HG03095 (cell line): Measurements from ENCODE around the gene BRSK2.
"Not testable (repeated sequence)": the region's sequence is repeated elsewhere in the genome, so short reads cannot be mapped to it uniquely, and the experiment has no call there.

Experiments used
- ATAC-seq: cut with Tn5 transposase; IDR thresholded peaks from one replicate; pipeline ENCODE4 v1.9.1; 2021; ENCODE audit warnings: moderate library complexity; ENCODE audit not compliant: unreplicated experiment

The BRSK2 gene

DNA sequence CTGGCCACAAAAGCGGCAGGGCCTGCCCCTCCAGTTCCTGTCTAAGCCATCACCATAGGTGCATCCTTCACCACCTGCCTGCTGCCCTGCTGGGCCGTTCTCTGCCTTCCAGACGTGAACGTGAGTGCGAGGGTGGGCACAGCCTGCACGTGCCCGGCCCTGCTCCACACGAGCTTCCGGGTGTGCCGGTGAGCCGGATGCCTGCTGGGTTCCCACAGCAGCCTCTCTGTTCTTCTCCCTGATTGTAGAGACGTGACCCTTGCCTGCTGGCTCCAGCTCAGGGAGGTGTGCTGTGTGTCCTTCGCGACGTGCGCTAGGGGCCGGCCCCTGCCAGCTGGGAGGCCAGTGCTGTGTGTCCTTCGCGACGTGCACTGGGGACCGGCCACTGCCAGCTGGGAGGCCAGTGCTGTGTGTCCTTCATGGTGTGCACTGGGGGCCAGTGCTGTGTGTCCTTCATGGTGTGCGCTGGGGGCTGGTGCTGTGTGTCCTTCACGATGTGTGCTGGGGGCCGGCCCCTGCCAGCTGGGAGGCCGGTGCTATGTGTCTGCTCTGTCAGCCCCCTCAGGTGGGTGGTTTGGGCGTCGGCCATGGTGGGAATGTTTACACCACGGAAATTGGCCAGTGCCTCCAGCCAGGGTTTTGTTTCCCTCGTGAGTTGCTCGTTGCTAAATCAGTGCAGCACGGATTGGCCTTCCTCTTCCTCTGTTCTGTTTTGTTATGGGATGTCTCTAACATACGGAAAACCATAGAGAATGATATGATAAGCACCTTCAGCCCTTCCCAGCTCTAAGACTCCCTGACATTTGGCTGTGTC is 35.4 kb upstream of the BRSK2 start:
- ATAC-seq, result no peak

DNA sequence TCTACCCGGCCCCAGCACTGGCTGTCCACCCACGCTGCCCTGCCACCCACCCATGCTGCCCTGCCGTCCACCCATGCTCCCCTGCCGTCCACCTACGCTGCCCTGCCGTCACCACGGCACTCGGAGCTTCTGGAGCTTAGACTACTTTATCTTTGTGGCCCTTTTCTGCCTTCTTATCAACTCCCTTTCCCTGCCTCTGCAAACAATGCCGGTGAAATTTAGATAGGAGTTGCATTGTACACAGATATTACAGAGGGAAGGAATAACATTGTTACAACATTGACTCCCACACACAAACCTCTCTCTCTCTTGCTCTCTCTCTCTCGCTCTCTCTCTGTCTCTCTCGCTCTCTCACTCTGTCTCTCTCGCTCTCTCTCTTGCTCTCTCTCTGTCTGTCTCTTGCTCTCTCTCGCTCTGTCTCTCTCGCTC is 33.7 kb upstream of the BRSK2 start:
- ATAC-seq, result no peak

DNA sequence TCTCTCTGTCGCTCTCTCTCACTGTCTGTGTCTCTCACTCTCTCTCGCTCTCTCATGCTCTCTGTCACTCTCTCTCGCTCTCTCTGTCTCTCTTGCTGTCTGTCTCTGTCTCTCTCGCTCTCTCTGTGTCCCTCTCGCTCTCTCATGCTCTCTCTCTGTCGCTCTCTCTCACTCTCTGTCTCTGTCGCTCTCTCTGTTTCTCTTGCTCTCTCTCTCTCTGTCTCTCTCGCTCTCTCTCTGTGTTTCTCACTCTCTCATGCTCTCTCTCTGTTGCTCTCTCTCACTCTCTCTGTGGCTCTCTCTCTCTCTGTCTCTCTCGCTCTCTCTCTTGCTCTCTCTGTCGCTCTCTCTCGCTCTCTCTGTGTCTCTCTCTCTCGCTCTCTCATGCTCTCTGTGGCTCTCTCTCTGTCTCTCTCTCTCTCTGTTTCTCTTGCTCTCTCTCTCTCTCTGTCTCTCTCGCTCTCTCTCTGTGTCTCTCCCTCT is 33.2 kb upstream of the BRSK2 start:
- ATAC-seq, result no peak

DNA sequence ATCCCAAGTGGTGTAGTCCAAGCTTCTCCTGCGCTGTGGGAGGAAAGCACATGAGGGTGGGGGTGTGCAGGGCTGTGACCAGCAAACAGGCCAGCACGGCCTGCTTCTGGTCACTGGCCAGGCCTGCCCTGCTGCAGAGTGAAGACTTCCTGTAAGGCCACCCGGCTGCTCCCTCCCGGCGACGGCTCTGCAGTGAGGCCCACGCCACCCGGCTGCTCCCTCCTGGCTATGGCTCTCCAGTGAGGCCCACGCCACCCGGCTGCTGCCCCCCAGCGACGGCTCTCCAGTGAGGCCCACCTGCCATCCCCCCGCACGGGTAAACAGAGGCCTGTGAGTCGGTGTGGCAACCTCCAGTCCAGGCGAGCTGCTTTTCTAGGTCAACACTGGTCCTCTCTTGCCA is 31.4 kb upstream of the BRSK2 start:
- ATAC-seq, result no peak

DNA sequence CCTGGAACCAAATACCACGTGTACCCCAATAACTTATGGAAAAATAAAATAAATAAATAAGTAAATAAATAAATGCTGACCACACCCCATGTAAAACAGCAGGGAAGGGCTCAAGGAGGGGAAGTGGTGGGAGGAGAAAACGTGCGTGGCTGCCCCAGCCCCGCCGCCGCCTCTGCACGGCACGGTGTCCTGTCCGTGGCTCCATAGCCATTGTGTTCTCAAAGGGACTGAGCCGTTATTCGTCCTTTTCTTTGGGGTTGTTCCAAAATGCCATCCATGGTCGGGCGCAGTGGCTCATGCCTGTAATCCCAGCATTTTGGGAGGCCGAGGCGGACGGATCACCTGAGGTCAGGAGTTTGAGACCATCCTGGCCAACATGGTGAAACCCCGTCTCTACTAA is 30.8 kb upstream of the BRSK2 start:
- not testable (repeated sequence) for ATAC-seq

DNA sequence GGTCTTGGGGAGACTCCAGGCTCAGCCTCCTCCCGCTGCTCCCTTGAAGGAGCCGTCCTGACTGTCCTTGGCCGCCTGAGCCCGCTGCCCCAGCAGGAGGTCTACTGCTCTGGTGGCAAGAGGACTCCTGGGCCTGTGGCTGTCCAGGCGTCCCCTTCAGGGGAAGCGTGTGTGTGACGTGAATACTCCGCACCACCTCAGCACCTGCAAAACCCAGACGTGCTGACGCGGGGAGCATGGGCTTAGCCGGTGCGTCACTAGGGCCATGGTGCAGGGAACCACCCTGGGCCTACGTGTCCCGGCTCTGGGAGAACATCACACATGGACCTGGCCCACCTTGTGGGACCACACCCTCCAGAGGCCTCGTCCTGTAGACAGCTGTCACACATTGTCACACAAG is 30.2 kb upstream of the BRSK2 start:
- ATAC-seq, result no peak

DNA sequence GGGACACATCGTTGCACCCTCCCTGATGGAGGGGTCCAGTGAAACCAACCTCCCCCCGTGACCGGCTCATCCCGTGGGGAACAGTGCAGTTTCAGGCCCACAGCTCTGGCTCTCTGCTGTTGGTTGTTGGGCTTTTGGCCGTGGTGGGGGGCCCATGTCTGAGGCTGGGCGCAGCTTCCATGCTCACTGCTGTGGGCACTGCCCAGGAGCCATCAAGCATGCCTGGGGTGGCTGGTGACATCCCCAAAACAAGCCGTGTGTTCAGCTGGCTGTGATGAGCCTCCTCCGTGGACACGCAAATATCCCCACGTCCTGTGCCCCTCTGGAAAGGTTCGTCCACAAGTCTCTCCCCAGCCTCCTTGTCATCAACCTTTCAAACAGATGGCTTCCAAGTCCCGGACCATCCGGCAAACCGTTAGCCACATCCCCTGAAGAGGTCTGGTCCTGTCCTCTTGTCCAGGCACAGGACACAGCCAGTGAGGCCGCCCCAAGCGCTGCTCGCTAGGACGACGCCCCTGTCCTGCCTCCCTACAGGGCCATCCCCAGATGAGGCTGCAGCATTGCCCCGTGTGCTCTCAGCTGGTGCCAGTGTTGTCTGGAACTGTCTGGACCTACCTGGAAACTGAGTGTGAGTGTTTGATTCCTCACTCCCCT is 29.4 kb upstream of the BRSK2 start:
- no peak for ATAC-seq

DNA sequence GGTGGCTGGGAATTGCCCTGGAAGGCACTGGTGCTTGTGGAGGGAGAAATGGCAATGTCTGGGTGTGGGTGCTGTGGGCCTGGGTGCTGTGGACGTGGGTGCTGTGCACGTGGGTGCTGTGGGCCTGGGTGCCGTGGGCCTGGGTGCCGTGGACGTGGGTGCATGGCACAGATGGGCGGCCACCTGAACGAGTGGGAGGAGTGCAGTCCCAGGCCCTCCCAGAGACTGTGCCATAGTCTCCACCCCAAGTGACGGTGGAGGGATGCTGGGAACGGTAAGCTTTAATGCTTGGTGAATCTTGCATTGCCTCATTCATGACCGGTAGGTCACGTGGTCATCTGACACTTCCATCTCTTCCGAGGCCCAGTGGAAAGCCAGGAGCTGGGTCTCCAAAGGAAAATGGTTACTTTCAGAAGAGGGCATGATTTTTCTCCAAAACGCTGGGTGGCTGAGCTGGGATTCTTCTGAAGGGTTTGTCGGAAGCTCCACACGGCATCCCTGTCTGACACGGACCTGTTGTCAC is 28.8 kb upstream of the BRSK2 start:
- ATAC-seq, result no peak

DNA sequence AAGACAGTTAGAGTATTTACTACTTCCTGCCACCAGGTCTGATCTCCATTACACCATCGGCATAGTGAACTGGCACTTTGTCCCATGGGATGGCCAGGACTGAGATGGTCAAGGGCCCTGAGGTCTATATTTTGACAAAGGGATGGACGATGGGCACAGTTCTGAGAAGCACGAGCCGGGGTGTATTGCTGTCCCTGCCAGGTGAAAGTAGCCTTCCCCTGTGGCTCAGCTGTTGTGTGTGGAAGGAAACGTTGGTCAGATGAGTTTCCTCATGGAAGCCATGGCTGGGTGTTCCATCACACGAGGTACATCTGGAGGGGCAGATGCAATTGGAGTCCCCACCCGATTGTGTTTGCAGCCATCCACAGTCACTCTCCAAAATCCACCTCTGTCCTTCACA is 27.9 kb upstream of the BRSK2 start:
- no peak for ATAC-seq

DNA sequence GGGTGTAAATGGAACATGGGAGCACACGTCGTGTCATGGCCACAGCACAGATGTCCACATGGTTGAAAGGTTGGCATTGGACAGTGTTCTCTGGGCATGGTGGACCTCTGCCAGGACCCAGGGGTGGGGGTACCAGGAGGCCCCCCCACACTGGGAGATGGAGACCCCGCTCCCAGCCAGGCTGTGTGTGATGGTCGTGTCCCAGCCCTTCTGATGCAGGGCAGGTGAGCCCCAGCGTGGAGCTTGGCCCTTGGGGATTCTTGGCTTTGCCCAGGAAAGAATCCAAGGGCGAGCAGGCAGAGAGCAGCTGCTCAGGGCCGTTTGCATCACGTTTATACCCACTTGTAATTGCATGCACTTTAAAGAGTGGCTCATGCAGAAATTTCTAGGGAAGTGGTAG is 22.0 kb upstream of the BRSK2 start:
- ATAC-seq, result no peak

DNA sequence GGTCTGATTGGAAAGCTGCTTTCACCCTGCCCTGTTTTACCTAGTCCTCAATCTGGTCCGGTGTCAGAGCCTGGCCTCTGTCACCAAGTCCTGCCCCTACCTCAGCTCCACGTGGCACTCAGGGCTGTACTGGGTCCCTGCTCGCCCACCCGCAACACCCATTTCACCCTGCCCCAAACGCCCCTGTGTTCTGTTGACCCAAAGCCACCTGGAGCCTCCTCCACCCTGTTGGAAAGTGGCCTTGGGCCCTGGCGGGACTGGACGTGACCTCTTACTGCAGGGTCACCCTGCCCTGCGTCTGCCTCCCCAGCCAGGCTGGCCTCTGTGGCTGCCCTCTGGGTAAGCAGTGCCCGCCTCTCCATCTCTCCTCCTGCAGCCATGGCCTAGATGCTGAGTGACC is 21.5 kb upstream of the BRSK2 start:
- ATAC-seq, result no peak

DNA sequence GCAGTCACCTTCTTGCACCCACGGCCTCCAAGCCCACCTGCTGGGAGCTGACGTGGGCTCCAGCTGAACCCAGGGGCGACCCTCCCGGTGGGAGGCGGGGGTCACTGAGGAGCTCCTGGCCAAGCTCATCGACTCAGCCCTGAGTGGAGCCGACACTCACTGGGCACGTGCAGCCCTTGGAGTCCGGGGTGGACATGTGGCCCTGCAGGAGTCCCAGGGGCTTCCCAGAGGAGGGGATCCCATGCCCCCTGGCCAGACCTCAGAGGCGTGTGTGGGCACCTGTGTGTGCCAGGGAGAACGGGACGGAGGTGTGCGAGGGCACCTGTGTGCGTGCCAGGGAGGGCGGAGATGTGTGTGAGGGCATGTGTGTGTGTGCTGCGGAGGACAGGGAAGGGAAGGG is 20.8 kb upstream of the BRSK2 start:
- ATAC-seq, result no peak

DNA sequence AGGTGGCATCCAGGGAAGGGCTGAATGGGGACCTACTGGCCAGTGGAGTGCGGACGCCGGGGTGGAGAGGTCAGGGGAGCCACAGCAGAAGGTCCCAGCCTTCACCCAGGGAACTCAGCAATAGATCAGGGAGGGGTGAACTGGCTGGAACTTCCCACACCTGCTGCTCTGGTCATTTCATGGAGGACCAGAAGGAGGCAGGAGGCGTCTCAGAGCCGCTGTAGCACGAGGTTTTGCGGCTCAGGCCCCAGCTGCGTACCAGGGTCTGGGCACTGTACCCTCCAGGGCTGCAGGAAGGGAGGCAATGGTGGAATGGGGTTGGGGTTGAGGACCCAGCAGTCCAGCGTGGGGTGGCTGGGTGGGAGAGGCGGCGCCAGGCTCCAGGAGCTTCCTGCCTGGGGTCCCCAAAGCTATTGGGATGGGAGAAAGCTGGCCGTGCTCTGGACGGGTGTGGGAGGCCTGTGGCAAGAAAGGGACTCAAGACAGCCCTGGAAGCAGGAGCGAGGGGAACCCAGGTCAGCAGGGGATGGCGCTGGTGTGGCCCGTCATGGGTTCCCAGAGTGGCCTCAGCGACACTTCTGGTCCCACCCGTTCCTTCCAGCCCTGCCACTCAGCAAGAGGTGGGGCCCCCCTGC is 20.2 kb upstream of the BRSK2 start:
- no peak for ATAC-seq

DNA sequence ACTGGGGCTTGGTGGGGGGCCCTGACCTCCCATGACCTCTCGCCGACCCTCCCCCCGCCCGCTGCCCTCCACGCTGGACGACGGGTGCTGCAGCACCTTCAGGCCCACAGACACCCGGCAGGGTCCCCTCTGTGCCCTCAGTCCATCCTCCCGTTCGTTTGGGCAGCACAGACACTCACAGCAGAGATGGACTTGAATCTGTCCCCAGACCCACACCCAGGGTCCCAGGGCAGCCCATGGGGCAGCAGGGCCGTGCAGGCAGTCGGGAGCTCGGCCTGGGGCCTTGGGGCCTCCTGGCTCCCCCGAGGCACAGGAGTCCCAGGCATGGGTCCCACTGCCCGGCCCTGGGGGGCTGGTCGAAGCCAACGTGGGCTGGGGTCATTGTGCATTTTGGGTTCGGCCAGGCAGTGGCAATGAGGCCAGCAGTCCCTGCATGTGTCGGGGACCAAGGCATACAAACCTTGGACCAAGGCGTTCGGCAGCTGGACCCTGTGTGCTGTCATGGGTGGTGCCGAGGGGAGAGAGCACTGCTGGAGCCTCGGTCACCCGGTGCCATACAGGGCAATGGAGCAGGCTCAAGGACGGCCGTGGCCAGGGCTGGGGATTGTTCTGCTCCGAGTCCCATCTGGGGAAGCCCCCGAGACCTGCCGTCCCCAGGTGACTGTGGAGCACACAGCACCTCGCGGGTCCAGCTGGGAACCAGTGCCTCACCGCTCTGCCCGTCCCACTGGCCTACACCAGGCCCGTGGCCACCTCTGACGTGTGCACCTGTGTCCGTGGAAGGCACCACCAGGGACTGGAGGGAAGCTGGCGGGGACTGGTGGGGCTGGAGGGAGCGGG is 19.3 kb upstream of the BRSK2 start:
- ATAC-seq, result no peak

DNA sequence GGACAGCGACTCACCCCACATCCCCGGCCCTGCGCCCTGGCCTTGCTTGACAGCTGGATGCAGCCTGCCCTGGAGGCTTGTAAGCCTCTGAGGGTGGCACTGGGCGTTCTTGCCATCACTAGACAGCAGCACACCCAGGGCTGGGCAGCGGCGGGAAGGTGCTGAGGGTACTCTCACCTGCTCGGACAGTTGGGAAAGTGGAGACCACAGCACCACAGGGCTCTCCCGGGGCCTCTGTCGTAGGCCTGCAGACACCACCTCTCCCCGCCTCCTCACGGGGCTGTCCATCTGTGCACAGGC is 18.8 kb upstream of the BRSK2 start:
- no peak for ATAC-seq

DNA sequence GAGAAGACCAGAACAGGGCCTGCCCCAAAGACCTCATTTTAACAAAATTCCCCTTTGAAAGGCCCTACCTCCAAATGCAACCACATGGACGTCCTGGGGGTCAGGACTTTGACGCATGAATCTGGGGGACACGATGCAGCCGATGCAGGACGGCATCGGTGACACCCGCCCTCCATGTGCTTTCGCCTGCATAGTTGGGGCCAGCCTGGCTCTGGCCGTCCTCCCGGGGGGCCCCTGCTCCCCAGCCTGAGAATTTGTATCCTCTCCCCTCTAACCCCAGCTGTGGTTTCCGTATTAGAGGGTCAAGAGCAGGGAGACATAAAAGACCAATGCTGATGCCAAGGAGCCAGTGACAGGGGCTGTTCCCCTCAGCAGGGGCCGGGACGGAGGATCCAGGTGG is 18.4 kb upstream of the BRSK2 start:
- ATAC-seq, result no peak

DNA sequence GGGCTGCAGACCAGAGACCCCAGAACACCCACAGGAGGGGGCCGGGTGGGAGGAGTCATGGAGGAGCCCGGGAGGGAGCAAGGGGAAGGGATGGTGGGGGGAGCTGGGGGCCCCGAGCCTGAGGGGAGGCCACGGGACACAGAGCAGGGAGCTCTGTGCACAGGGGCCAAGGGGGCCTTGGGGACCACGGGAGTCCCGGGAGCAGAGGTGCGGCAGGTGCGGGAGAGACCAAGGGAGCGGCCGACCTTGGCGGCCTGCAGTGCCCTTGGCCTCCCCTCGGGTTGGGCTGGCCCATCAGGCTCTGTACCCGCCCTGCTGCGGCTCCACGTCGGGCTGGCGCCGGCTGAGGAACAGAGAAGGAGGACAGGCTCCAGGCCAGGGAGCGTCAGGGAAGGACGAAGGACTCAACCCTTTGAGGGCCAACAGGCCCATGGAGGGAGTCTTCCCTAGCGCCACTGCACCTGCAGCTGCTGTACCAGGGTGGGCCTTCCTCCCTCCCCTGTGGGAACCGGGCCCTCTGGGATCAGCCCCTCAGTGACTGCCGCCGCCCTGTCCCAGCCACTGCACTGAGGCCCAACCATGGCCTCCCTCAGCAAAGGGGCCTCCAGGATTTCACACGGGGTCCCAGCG is 17.8 kb upstream of the BRSK2 start:
- no peak for ATAC-seq

DNA sequence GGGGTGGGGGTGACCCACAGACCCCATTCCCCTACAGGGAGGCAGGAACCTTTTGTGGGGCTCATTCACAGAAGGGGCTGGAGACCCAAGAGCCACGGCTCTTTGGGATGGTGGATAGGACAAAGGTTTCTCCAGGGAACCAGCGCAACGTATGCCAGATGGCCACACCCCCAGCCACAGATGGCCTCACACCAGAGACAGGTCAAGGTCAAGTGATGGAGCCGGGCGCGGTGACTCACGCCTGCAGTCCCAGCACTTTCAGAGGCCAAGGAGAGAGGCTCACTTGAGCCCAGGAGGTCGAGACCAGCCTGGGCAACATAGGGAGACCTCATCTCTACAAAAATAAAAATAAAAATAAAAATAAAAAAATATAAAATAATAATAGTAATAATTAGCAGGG is 17.1 kb upstream of the BRSK2 start:
- no peak for ATAC-seq

DNA sequence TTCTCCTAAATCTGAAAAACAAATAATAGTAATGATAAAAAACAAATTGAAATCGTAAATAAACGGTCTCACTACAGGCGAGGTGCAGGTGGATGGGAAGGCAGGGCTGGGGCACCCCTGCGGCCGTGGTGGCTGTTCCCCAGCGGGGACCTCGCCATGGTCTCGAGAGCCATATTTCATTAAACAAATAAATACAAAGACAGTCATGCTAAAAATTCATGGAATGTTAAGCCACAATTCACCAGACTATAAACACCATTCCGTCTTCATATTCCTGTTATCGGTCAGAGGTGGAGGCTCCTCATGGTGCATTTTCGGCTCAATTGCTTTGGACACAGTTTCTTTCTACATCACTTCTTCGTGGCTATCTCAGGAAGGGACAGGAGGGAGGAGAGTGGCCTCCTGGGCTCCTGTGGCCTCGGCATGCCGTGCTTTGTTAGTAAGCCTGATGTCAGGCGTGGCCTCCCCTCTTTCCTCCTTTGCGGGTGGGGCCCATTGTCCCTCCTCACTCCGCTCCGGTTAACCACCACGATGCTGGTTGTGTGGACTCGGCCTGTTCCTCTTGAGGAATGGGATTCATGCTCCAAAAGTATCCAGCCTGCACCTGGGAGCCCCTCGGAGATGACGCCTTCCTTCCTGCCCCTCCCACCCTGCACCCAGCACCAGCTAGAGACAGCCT is 16.1 kb upstream of the BRSK2 start:
- no peak for ATAC-seq
